Adrenal gland (tissue), 19 donors: ENCODE results near the gene RDH8. TPM values are rescaled to one million over a fixed set of nuclear protein-coding genes. Genes with fewer than 3 reads are reported as not detected.

Experiments used
- DNase-seq, 7 donors: peaks; one replicate each; pipeline ENCODE4 v3.0.0-alpha.2; 2019 to 2020
- H3K27ac ChIP-seq, 5 donors: fragments of 200-600 bp; sonication (generic) in 4 of 5; 1 replicate in 3 of 5; 2 replicates in 2 of 5; pipeline versions ENCODE4 v1.5.1 to v1.8.0; 2016 to 2020; ENCODE audit warnings: mild to moderate bottlenecking in 1 of 5
- H3K27me3 ChIP-seq: fragments of 200-600 bp; 2 replicates; pipeline ENCODE4 v1.8.0; 2021
- H3K36me3 ChIP-seq, 2 donors: fragments of 200-600 bp; replicated peaks in 1 of 2; 1 replicate in 1 of 2; 2 replicates in 1 of 2; pipeline versions ENCODE4 v1.5.1 to v1.8.0; 2018 to 2022
- H3K4me1 ChIP-seq, 2 donors: fragments of 200-600 bp; replicated peaks in 1 of 2; 1 replicate in 1 of 2; 2 replicates in 1 of 2; pipeline versions ENCODE4 v1.5.1 to v1.8.0; 2018 to 2021
- H3K4me3 ChIP-seq, 4 donors: fragments of 200-600 bp; sonication (generic) in 3 of 4; one replicate each; pipeline ENCODE4 v1.5.1; 2016 to 2018
- H3K9me3 ChIP-seq, 3 donors: fragments of 200-600 bp; sonication (generic) in 1 of 3; replicated peaks in 1 of 3; 1 replicate in 2 of 3; 2 replicates in 1 of 3; pipeline versions ENCODE4 v1.5.1 to v1.8.0; 2016 to 2021
- POLR2A ChIP-seq, 2 donors: fragments of 450-650 bp; IDR thresholded peaks; one replicate each; pipeline ENCODE4 v1.6.1; 2017; ENCODE audit warnings: antibody characterized with exemption in 2 of 2, mild to moderate bottlenecking in 2 of 2, moderate library complexity in 1 of 2
- WGBS, 4 donors: extraction: QIAGEN DNeasy Blood & Tissue Kit in 2 of 4; methylation state at CpG; one replicate each; pipeline versions ENCODE4 v1.1.5 to v1.1.7; 2013 to 2017; 5-methylcytosine and 5-hydroxymethylcytosine counted together
- intact Hi-C, 2 donors: fragments of 100-400 bp; cut with DNase I; formaldehyde crosslinking; loops; one replicate each; pipeline versions ENCODE4 v1.14.1 to v1.15.0; 2022 to 2023
- long read RNA-seq, 10 donors: library from polyadenylated mRNA in 3 of 10; unstranded in 2 of 10; stranded (forward) in 1 of 10; transcript quantifications; one replicate each; pipeline ENCODE4 v2.0.0 and lab custom pipeline, GENCODE V29; 2021 to 2026
- polyA plus RNA-seq, 3 donors: library from polyadenylated mRNA; stranded (reverse); fragments of 200-250 nt in 2 of 3; fragments of 350-450 nt in 1 of 3; fragmentation: Illumina TruSeq in 1 of 3; extraction: RNeasy Lipid Tissue Mini Kit (QIAGEN cat#74804) in 1 of 3; gene quantifications; one replicate each; pipeline ENCODE4 v1.2.3, GENCODE V29; 2013 to 2014
- total RNA-seq, 9 donors: library from RNA; depleted of rRNA in 4 of 9; stranded (reverse); fragments of >200 nt in 4 of 9; fragments of 120-200 nt in 1 of 9; fragmentation: NEBNext Ultra II Directional in 1 of 9; extraction: Animal tissue kit (Norgen Biotek cat#: 25700) in 1 of 9; gene quantifications; one replicate each; pipeline versions ENCODE4 v1.1.0 to v1.2.4, GENCODE V29; 2013 to 2023
- TF ChIP-seq, protein P1 (sequence below), 6 experiments: fragments of 450-650 bp in 4 of 6; fragments of 200-600 bp in 2 of 6; sonication (generic) in 1 of 6; IDR thresholded peaks; 1 replicate in 5 of 6; 2 replicates in 1 of 6; pipeline versions ENCODE4 v1.5.1 to v1.8.0; 2016 to 2021; ENCODE audit warnings: antibody characterized with exemption in 6 of 6, mild to moderate bottlenecking in 2 of 6, moderate library complexity in 1 of 6
- donor health status: healthy with polysubstance abuse.
- donor health status: Bipolar disorder and iron deficiency.
- donor health status: DM: yes; HTN: yes; CAD: no.
- donor health status: DM: no; HTN: no; CAD: no.
- donor health status: DM: no; HTN: no; CAD: no.
- donor health status: DM: yes; HTN: yes; CAD: no.

RDH8 gene, protein sequence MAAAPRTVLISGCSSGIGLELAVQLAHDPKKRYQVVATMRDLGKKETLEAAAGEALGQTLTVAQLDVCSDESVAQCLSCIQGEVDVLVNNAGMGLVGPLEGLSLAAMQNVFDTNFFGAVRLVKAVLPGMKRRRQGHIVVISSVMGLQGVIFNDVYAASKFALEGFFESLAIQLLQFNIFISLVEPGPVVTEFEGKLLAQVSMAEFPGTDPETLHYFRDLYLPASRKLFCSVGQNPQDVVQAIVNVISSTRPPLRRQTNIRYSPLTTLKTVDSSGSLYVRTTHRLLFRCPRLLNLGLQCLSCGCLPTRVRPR
- total RNA-seq (not detected), polyA plus RNA-seq (not detected)
- long read RNA-seq, donor 1: 0 reads
- long read RNA-seq, donor 2: 0 reads
- long read RNA-seq, donor 3: 0 reads
- long read RNA-seq, donor 4: 0 reads
- long read RNA-seq, donor 5: 0 reads
- long read RNA-seq, donor 6: 0 reads
- long read RNA-seq, donor 7: 0 reads
- long read RNA-seq, donor 8: 0 reads
- long read RNA-seq, donor 9: 0 reads
- long read RNA-seq, donor 10: 0 reads

DNA sequence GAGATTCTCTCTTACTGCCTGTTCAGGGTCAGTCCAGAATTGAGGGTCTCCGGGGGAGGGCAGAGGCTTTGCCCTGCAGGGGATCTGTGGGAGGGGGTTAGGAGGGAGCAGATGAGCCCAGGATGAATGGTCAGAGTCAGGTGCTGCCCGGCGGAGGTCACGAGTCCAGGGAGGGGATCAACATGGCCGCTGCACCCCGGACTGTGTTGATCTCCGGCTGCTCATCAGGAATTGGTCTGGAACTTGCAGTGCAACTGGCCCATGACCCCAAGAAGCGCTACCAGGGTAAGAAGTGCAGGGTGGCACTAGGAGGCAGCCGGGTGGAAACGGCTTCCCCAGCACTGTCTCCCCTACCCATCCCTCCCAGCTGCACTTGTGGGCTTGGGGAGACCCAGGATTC, at the start of gene RDH8:
TSS of gene RDH8 (plus strand) at position 168 of the 400 bp plus-strand sequence. CDS start at position 183, 15 bp downstream.
- WGBS, 4 donors: 48 to 58% (median 49%) methylated on average over 8 to 10 of the region's 10 CpGs
- H3K9me3 ChIP-seq: no peaks in the 10 kb centered on the region
- no peak within 1 kb of the TSS for H3K4me3 ChIP-seq
- no peak for DNase-seq
- peaks cover 28% of the 10 kb centered on the region for H3K27me3 ChIP-seq
- peaks cover 0 to 3% of the 10 kb centered on the region in 2 donors for H3K4me1 ChIP-seq
- intact Hi-C loops: no loop called here
- H3K27ac ChIP-seq: no peak within 1 kb of the TSS
- H3K36me3 ChIP-seq: no peaks in the 10 kb centered on the region
- TF ChIP-seq, protein P1, sequence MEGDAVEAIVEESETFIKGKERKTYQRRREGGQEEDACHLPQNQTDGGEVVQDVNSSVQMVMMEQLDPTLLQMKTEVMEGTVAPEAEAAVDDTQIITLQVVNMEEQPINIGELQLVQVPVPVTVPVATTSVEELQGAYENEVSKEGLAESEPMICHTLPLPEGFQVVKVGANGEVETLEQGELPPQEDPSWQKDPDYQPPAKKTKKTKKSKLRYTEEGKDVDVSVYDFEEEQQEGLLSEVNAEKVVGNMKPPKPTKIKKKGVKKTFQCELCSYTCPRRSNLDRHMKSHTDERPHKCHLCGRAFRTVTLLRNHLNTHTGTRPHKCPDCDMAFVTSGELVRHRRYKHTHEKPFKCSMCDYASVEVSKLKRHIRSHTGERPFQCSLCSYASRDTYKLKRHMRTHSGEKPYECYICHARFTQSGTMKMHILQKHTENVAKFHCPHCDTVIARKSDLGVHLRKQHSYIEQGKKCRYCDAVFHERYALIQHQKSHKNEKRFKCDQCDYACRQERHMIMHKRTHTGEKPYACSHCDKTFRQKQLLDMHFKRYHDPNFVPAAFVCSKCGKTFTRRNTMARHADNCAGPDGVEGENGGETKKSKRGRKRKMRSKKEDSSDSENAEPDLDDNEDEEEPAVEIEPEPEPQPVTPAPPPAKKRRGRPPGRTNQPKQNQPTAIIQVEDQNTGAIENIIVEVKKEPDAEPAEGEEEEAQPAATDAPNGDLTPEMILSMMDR (IDR thresholded peaks at IDR 0.05): no peak
- TF ChIP-seq POLR2A (IDR thresholded peaks at IDR 0.05): no peak

DNA sequence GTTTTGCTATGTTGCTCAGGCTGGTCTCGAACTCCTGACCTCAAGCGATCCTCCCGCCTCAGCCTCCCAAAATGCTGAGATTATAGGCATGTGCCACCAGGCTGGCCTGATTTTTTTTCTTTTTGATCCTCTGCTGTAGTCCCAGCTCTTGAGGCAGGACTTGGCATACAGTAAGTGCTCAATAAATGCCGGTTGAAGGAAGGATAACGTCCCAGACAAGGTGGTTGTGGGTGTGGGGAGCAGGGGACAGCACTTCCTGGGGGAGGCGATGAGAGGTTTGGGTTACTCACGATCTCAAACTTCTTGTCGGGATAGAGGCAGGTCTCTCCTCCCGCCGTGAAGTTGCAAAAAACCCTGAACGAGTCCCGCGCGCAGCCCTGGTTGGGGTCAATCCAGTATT, 47.3 kb upstream of the RDH8 start:
- WGBS, 4 donors: 38 to 49% (median 44%) methylated on average over 11 to 14 of the region's 14 CpGs
- no peak for TF ChIP-seq POLR2A (IDR thresholded peaks at IDR 0.05)
- TF ChIP-seq, protein P1 (IDR thresholded peaks at IDR 0.05): no peak
- H3K4me3 ChIP-seq: no peak overlapping the region
- H3K27ac ChIP-seq: no peak overlapping the region
- no peaks in the 10 kb centered on the region for H3K9me3 ChIP-seq
- intact Hi-C loops: no loop called here
- no peaks in the 10 kb centered on the region for H3K27me3 ChIP-seq
- DNase-seq: no peak
- H3K36me3 ChIP-seq: no peaks in the 10 kb centered on the region
- no peaks in the 10 kb centered on the region for H3K4me1 ChIP-seq

- H3K4me1 ChIP-seq: no peaks in the 10 kb centered on the region
- no peak overlapping the region for H3K4me3 ChIP-seq
- no peaks in the 10 kb centered on the region for H3K27me3 ChIP-seq
- no peak for TF ChIP-seq POLR2A (IDR thresholded peaks at IDR 0.05)
- TF ChIP-seq, protein P1 (IDR thresholded peaks at IDR 0.05): no peak
- no peak for DNase-seq
- intact Hi-C loops: no loop called here
- H3K36me3 ChIP-seq: no peaks in the 10 kb centered on the region
- 4 to 21% (median 13%) methylated on average over 9 to 29 of the region's 29 CpGs for WGBS, 4 donors
- H3K27ac ChIP-seq: no peak overlapping the region
- H3K9me3 ChIP-seq: no peaks in the 10 kb centered on the region
Observed at GRCh38 chr19:9966448-9966847, 46.8 kb upstream of the RDH8 start.

- TF ChIP-seq, protein P1 (IDR thresholded peaks at IDR 0.05): no peak
- TF ChIP-seq POLR2A (IDR thresholded peaks at IDR 0.05): no peak
- Histone ChIP-seq H3K9me3 (no peaks in the 10 kb centered on the region), H3K27ac (no peak overlapping the region), H3K4me3 (no peak overlapping the region), H3K36me3 (no peaks in the 10 kb centered on the region), H3K27me3 (no peaks in the 10 kb centered on the region), H3K4me1 (no peaks in the 10 kb centered on the region)
- no peak for DNase-seq
- intact Hi-C loops: no loop called here
- 0 to 64% (median 52%) methylated on average over 1 to 4 of the region's 4 CpGs for WGBS, 4 donors
Observed at GRCh38 chr19:9967326-9967725, 46.0 kb upstream of the RDH8 start.
